Peyer's patch (tissue), 4 donors: ENCODE data around the gene ELFN1. TPM values are rescaled to one million over a fixed set of nuclear protein-coding genes. Genes with fewer than 3 reads are reported as not detected.

Experiments used
- DNase-seq, 3 donors: peaks; one replicate each; pipeline ENCODE4 v3.0.0-alpha.2; 2017 to 2019
- H3K27ac ChIP-seq, 4 donors: fragments of 200-600 bp; sonication (generic); one replicate each; pipeline ENCODE4 v1.5.1; 2016 to 2019
- H3K27me3 ChIP-seq, 2 donors: fragments of 200-600 bp; sonication (generic); one replicate each; pipeline ENCODE4 v1.5.1; 2019
- H3K36me3 ChIP-seq, 3 donors: fragments of 200-600 bp; sonication (generic); one replicate each; pipeline ENCODE4 v1.5.1; 2016 to 2019
- H3K4me1 ChIP-seq, 4 donors: fragments of 200-600 bp; sonication (generic); one replicate each; pipeline ENCODE4 v1.5.1; 2016 to 2019
- H3K4me3 ChIP-seq, 4 donors: fragments of 200-600 bp; sonication (generic); 1 replicate in 3 of 4; 2 replicates in 1 of 4; pipeline ENCODE4 v1.5.1; 2016 to 2019; ENCODE audit warnings: mild to moderate bottlenecking in 1 of 4
- H3K9me3 ChIP-seq, 4 donors: fragments of 200-600 bp; sonication (generic); one replicate each; pipeline ENCODE4 v1.5.1; 2016 to 2019; ENCODE audit warnings: mild to moderate bottlenecking in 1 of 4
- CTCF ChIP-seq, 6 experiments: fragments of 450-650 bp in 4 of 6; fragments of 200-600 bp in 2 of 6; sonication (generic) in 1 of 6; IDR thresholded peaks; one replicate each; pipeline ENCODE4 v1.5.1; 2017 to 2019; ENCODE audit warnings: antibody characterized with exemption in 6 of 6, mild to moderate bottlenecking in 3 of 6, moderate library complexity in 1 of 6
- POLR2A ChIP-seq, 2 donors: fragments of 450-650 bp; IDR thresholded peaks; one replicate each; pipeline ENCODE4 v1.5.1; 2017; ENCODE audit warnings: antibody characterized with exemption in 2 of 2, mild to moderate bottlenecking in 2 of 2, moderate library complexity in 2 of 2
- total RNA-seq, 4 donors: library from RNA; depleted of rRNA; stranded (reverse); fragments of >200 nt; gene quantifications; one replicate each; pipeline ENCODE4 v1.1.0, GENCODE V29; 2016

Gene ELFN1
- total RNA-seq, 4 donors from 2014 or later = 0.80 TPM; not detected in 3

DNA sequence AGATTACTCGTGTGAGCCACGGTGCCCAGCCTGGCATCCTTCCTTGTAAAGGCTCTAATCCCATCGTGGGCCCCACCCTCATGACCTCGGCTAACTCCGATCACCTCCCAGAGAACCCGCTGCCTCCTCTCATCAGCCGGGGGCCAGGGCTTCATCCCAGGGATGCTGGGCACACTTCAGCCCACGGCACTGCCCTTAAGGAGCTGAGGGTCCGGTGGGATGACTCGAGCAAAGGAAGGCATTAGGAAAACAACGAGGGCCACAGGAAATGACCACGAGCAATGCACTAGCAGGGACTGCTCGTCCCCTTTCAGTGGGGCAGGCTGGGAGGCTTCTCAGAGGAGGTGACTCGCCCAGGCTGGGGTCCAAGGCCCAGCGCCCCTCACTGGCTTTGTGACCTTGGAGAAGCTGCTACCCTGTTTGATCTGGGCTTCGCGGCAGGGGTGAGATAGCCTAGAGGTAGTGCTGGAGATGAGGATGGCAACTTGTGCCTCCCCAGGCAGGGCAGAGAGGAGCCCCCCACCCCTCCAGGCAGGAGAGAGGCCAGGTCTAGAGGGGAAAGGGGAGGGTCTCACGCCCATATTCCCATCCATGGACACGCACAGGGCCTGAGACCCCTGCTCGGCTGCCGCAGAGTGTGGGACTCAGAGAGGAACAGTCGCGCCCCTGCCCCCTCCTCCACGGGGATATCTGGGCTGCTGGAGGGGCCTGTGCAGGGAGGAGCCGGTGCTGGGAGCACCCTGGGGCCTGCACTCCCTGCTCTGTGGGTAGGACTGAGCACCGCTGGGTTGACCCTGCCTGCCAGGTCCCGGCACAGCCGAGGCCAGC lies 26.8 kb downstream of the ELFN1 start:
- Histone ChIP-seq H3K36me3 (no peaks in the 10 kb centered on the region), H3K4me3 (no peak overlapping the region), H3K27me3 (no peaks in the 10 kb centered on the region), H3K9me3 (peaks cover 0 to under 1% (median 0%) of the 10 kb centered on the region in 4 donors), H3K27ac (no peak overlapping the region), H3K4me1 (no peaks in the 10 kb centered on the region)
- DNase-seq = peak in 2 of 3 donors; percentile 28 to 32
- TF ChIP-seq CTCF (IDR thresholded peaks at IDR 0.05) (no peak), POLR2A (IDR thresholded peaks at IDR 0.05) (no peak)

DNA sequence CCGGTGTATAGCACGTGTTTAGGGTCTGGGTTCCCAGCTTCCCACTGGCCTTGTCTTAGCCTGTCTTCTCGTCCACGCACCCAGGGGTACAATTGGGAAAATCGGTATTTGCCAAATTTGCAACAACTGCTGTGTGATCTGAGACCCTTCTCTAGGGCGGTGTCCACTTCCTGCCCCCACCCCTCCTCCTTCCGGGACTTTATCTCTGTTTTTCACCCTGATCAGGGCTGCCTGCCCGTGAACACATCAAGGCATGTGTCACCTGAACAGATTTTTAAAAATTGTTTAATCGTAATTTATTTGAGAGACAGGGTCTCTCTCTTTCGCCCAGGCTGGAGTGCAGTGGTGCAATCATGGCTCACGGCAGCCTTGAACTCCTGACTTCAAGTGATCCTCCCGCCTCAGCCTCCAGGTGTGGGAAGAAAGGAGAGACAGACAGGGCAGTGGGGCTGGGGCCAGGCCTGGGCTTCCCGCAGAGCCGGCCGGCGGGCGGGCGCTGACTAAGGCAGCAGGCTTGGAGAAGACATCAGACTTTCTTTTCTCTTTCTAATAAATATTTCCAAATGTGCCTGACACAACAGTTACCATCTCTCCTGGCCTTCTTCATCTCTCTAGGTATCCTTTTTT lies 27.5 kb downstream of the ELFN1 start:
- H3K4me3 ChIP-seq = no peak overlapping the region
- H3K9me3 ChIP-seq = peaks cover 0 to 6% (median 0%) of the 10 kb centered on the region in 4 donors
- H3K27me3 ChIP-seq = no peaks in the 10 kb centered on the region
- H3K27ac ChIP-seq = no peak overlapping the region
- TF ChIP-seq POLR2A (IDR thresholded peaks at IDR 0.05) = no peak
- TF ChIP-seq CTCF (IDR thresholded peaks at IDR 0.05) = no peak
- no peaks in the 10 kb centered on the region for H3K4me1 ChIP-seq
- H3K36me3 ChIP-seq = no peaks in the 10 kb centered on the region
- DNase-seq = peak in 2 of 3 donors; percentile 23 to 37

- H3K9me3 ChIP-seq = peaks cover 0 to 10% (median 0%) of the 10 kb centered on the region in 4 donors
- H3K4me3 ChIP-seq = no peak overlapping the region
- no peaks in the 10 kb centered on the region for H3K27me3 ChIP-seq
- TF ChIP-seq CTCF (IDR thresholded peaks at IDR 0.05) (no peak), POLR2A (IDR thresholded peaks at IDR 0.05) (no peak)
- DNase-seq = peak in 1 of 3 donors; percentile 25
- no peak overlapping the region for H3K27ac ChIP-seq
- no peaks in the 10 kb centered on the region for H3K36me3 ChIP-seq
- H3K4me1 ChIP-seq = no peaks in the 10 kb centered on the region
Measured at GRCh38 chr7:1698201-1698600, 28.1 kb downstream of the ELFN1 start.

GRCh38 chr7:1698951-1699350 lies 28.9 kb downstream of the ELFN1 start:
- Histone ChIP-seq H3K27ac (no peak overlapping the region), H3K36me3 (no peaks in the 10 kb centered on the region), H3K27me3 (no peaks in the 10 kb centered on the region), H3K9me3 (peaks cover 0 to 10% (median 0%) of the 10 kb centered on the region in 4 donors), H3K4me1 (no peaks in the 10 kb centered on the region), H3K4me3 (no peak overlapping the region)
- TF ChIP-seq POLR2A (IDR thresholded peaks at IDR 0.05) = no peak
- no peak for TF ChIP-seq CTCF (IDR thresholded peaks at IDR 0.05)
- DNase-seq = peak in 1 of 3 donors; percentile 7

GRCh38 chr7:1700086-1700485 lies 30.0 kb downstream of the ELFN1 start:
- Histone ChIP-seq H3K4me3 (no peak overlapping the region), H3K4me1 (no peaks in the 10 kb centered on the region), H3K9me3 (peaks cover 0 to 10% (median 0%) of the 10 kb centered on the region in 4 donors), H3K27me3 (no peaks in the 10 kb centered on the region), H3K36me3 (no peaks in the 10 kb centered on the region), H3K27ac (no peak overlapping the region)
- no peak for TF ChIP-seq CTCF (IDR thresholded peaks at IDR 0.05)
- no peak for TF ChIP-seq POLR2A (IDR thresholded peaks at IDR 0.05)
- peak in 1 of 3 donors; percentile 19 for DNase-seq
